ENCODE data around the gene ZNF653.

The ZNF653 gene, protein sequence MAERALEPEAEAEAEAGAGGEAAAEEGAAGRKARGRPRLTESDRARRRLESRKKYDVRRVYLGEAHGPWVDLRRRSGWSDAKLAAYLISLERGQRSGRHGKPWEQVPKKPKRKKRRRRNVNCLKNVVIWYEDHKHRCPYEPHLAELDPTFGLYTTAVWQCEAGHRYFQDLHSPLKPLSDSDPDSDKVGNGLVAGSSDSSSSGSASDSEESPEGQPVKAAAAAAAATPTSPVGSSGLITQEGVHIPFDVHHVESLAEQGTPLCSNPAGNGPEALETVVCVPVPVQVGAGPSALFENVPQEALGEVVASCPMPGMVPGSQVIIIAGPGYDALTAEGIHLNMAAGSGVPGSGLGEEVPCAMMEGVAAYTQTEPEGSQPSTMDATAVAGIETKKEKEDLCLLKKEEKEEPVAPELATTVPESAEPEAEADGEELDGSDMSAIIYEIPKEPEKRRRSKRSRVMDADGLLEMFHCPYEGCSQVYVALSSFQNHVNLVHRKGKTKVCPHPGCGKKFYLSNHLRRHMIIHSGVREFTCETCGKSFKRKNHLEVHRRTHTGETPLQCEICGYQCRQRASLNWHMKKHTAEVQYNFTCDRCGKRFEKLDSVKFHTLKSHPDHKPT

DNA sequence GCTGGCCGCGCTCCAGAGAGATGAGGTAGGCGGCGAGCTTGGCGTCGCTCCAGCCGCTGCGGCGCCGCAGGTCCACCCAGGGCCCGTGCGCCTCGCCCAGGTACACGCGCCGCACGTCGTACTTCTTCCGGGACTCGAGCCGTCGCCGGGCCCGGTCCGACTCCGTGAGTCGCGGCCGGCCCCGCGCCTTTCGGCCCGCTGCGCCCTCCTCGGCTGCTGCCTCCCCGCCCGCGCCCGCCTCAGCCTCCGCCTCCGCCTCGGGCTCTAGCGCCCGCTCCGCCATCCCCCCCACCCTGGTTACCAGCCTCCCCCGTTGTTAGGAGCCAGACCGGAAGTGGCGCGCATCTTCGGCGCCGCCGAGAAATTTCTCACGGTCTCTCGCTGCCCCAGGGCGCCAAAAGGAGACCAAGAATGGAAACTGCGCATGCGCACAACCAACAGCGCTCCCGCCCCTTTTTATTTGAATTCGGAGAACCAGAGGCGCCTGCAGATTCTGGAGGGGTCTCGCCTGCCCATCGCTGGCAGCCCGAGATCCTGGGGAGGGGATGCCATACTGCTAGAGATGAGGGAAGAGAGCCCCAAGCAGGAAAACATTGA, at the start of gene ZNF653:
TSS of gene ZNF653 (minus strand) at position 336 of the 597 bp plus-strand sequence. CDS start at position 283, 53 bp downstream.
- peak; percentile 90 for DNase-seq

DNA sequence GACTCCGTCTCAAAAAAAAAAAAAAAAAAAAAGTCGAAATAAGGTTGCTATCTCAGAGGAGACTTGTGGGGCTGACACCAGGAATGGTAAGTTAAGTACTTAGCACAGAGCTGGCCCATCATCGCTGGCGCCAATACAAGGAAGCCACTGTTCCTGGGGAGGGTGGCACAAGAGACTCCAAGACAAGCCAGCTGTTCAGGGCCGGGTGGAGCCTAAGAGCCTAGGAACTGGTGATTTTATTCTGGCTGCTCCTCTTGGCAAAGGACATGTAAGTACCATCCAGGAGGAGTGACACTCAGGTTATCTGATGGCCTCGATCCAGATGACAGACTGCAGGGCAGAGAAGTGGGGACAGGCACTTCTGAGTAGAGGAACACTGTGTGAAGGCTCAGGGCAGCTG, 49.6 kb upstream of the ZNF653 start:
- no peak for DNase-seq

DNA sequence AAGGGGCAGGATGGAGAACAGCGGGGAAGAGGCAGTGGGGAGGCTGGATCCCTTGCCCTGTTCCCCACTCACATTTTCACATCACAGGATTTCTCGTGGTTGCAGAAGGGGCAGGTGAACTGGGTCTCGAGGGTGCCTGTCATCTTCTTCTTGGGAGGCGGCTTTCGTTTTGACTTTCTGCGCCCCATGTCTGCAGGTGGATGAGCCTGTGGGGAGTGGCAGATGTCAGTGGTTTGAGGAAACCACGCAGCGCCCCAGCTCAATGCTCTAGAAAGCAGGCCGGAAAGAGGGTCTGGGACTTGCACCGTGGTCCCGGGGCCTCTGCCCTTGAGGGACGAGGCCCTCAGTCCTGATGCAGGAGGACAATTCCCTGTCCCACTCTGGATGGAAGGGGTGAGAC, 48.5 kb upstream of the ZNF653 start:
- no peak for DNase-seq

DNA sequence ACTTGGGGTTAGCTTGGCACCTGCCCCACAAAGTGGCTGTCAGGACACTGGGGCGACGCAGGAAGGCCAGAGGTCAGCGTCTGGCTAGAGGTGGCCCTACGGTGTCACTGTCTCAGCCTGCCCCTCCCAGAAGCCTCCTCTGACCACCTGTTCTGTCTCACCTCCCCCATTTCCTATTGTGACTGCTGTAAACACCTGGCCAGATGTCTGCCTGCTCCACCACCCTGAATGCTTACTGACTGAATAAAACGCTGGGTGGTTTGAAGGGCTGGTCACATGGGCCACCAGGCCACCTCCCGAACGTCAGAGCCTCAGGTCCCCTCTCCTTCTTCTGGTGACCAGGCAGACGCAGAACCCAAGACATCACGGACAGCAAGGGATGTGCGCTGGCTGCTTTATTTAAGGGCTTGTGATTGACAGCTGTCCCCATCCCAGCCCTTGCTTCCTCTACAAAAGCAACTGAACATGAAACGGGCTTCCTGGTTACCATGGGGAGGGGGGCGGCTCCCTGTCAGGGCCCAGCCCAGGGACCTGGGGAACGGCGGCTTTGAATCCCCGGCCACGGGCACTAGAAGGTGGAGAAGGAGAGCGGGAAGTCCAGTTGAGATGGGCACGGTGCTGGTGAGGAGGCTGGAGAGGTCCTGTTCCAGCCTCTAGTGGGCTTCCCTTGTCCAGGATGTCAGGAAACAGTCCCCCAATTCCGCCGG, 47.2 kb upstream of the ZNF653 start:
- no peak for DNase-seq

DNA sequence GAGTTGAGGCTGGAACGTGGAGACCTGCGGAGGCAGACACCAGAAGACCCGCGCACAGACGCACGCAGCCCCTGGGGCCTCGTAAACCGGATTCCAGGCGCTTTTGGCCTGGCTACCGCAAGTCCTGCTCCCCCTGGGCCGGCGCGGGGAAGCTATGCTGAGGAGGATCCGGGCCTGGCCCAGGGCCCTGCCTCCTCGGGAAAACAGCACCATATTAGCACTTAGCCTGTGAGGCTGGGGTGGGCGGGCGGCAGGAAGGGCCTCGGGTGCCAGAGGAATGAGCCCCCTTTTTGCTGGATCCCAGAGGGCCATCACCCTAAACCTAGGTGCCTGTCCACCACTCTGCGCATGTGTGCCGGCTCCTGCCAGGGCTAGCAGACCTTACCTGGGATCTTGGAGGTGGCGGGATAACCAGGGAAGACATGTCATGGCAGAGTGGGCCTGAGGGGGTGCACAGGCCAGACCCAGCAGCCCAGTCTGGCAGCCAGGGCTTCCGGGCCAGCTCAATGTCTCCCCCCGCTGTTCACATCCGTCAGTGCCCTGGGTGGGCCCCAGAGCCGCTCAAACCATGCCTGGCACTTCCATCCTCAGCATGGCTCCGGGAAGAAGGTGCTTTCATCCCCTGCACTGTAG, 46.1 kb upstream of the ZNF653 start:
- no peak for DNase-seq

DNA sequence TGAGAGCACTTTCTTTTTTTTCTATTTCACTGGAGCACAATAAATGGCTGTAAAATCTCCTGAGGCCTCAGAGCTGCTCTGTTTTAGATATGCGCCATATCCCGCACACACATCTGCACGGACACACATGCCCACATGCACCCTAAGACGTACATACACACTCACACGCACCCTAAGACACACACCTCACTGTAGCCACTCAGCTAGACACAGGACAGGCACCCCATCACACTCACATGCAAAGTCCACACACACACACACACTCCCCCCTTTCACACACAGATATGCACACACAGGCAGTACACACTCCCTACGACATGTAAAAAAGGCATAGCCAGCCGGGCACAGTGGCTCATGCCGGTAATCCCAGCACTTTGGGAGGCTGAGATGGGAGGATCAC, 44.6 kb upstream of the ZNF653 start:
- no peak for DNase-seq

DNA sequence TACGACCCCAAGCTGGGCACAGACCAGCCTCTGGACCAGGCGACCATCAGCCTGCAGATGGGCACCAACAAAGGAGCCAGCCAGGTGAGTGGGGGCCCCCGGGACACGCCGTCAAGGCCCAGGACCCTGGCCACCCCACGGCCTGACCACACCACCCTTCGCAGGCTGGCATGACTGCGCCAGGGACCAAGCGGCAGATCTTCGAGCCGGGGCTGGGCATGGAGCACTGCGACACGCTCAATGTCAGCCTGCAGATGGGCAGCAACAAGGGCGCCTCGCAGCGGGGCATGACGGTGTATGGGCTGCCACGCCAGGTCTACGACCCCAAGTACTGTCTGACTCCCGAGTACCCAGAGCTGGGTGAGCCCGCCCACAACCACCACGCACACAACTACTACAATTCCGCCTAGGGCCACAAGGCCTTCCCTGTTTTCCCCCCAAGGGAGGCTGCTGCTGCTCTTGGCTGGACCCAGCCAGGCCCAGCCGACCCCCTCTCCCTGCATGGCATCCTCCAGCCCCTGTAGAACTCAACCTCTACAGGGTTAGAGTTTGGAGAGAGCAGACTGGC, 43.8 kb upstream of the ZNF653 start:
- DNase-seq: no peak

DNA sequence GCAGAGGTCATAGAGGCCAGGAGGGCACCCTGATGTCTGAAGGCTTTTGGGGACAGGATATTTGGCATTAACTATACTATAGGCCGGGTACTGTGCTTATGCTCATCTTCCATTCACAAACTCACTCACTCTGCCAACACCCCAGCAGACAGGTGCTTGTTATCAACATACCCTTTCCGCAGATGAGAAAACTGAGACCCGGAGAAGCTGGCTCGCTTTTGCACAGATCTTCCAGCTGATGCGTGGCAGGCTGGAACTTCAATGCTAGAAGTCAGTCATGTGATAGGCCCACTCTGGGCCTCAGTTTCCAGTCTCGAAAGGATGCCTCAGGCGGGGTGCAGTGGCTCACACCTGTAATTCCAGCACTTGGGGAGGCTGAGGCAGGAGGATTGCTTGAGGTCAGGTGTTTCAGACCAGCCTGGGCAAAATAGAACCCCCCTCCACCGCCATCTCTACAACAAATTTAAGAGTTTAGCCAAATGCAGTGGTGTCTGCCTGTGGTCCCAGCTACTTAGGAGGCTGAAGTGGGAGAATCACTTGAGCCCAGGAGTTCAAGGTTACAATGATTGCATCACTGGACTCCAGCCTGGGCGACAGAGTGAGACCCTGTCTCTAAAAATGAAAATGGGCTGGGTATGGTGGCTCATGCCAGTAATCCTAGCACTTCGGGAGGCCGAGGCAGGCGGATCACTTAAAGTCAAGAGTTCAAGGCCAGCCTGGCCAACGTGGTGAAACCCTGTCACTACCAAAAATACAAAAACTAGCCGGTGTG, 42.5 kb upstream of the ZNF653 start:
- no peak for DNase-seq

DNA sequence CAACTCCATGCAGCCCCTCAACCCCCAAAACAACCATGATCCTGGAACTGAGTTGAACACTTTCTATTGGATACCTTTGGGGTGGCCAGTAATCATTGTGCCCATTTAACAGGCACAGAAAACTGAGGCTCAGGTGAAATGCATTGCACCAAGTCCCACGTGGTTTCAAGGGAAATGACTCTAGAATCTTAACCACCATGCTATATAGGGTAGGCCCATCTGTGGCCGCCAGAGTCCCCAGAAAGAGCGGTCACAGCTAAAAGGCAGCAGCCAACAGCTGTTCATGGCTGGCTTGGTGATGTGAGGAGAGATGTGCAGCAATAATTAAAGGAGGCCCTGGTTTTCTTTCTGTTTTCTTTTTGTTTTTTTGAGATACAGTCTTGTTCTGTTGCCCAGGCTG, 35.6 kb upstream of the ZNF653 start:
- no peak for DNase-seq

DNA sequence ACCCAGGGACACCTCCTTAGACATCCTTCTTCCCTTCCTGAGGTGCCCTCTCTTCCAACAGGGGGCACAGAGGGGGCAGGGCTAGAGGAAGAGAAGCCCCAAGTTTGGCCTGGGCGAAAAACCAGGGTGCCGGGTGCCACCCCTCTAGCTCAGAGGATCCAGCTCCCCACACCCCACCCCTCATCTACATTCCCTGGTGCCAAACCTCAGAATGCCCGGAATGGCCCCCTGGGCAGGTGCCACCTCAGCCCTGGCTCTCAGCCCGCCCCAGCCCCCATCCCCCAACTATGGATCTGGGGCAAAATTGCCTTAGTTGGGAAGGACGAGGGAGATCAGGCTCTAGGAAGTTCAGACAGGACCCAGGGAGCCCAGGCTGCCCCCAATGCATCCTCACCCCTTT, 35.0 kb upstream of the ZNF653 start:
- DNase-seq: no peak

DNA sequence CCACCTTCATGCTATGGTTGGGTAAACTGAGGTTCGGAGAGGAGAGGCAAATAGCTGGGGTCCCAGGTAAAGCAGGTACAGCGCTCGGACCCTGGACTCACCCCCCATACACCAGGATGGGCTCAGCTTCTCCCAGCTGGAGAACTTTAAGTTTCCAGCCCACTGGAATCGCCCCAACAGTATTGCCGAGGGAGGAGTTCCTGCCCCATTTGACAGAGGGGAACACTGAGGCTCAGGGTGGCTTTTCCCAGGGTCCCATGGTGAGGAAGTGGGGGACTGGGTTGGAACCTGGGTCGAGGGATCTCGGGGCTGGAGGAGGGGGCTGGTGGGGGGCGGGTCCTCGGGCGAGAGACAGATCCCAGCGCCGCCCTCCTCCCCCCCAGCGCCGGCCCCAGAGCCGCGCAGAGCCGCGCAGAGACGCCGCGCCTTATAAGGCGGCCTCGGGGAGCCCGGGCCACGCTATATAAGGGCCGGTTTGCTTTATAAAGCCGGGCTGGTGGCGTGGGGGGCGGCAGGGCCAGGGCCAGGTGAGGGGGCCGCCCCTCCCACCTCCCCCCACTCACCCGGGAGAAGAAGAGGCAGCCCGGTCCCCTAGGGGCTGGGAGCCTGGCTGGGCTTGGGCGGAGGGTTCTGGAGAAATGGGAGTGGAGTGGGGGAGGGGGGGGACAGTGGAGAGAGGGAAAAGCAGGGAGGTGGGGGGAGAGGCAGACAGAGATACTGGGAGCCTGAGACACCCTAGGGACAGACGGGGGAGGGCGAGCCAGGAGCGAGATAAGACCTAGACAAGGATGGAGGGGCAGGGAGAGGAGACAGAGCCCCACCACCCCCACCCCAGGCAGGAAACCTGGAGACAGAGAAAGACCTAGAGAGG, 34.1 kb upstream of the ZNF653 start:
- no peak for DNase-seq

DNA sequence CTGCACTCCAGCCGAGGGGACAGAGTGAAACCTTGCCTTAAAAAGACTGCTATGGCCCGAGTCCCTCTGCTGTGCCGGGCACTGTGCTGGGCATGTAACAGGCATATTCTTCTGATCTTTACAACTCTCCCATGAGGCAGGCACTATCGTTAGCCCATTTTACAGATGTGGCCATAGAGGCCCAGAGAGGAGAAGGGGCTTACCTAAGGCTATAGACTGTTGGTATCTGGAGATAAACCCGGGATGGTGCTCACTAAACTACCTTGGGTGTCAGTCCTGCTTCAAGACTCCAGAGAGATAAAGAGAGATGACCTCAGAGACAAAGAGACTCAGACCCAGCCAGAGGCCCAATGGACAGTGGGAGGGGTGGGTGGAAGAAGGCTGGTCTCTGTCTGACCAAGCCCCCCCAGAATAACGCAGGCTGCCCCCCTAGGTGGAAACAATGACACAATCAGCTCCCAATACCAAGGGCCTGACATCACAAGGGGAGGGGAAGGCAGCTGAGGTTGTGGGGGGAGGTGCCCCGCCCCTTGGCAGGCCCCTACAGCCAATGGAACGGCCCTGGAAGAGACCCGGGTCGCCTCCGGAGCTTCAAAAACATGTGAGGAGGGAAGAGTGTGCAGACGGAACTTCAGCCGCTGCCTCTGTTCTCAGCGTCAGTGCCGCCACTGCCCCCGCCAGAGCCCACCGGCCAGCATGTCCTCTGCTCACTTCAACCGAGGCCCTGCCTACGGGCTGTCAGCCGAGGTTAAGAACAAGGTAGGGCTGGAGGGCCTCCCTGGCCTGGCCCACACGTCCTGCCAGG, 32.8 kb upstream of the ZNF653 start, which contains the start of gene CNN1:
TSS of gene CNN1 (plus strand) at position 620 of the 805 bp plus-strand sequence. CDS start at position 697, 77 bp downstream.
- no peak for DNase-seq

DNA sequence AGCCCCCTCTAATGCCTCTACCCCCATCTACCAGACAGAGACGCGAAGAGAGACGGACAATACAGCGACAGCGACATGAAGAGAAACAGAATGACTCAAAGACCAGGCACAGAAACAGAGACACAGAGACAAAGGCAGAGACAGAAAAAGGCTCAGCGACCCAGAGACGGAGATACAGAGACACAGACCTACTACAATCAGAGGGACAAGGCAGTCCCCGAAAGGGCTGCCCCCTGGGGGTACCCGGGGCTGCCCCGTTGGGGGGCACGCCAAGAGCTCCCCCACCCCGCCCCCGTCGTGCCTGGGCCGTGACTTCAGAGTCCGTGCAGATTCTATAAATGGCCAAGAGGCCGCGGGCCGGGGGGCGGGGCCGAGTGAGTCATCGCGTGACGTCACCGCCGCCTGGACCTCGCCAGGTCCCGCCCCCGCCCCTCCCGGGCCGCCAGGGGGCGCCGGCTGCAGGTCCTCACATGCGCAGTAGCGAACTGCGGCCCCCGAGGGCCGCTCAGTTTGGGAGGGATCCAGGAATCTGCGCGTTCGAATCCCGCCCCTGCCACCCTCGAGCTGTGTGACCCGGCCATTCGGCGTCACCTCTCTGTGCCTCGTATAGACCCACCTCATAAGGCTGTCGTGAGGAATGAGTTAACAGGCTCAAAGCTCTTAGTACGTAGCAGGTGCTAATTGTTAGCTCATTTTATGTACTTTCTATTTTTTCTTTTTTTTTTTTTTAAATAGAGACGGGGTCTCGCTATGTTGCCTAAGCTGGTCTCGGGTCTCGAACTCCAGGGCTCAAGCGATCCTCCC, 30.4 kb upstream of the ZNF653 start:
- peak; percentile 71 for DNase-seq

DNA sequence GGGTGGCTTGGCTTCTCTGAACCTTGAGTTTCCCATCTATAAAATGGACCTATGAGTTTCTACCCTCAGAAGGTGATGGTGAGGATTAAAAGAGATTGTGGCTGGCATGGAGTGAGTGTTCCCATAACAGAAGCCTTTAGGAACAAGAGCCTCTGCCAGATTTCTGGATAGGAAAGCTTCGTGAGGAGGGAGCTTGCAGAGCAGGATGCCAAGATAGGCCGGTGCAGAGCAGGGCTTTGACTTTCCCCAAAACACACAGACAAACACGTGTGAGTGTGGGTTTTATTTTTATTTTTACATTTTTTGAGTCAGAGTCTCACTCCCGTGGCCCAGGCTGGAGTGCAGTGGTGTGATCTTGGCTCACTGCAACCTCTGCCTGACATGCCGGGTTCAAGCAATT, 29.3 kb upstream of the ZNF653 start:
- DNase-seq: no peak

DNA sequence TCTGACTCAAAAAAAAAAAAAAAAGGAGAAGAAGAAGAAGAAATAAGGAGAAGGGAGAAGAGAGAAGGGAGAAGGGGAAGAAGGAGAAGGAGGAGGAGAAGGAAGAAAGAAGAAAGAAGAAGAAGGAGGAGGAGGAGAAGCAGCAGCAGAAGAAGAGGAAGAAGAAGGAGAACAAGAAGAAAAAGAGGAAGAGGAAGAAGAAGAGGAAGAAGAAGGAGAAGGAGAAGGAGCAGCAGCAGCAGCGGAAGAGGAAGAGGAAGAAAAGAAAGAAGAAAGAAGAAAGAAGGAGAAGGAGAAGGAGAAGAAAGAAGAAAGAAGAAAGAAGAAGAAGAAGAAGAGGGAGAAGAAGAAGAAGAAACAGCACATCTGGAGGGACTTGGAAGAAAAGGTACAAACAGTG, 28.9 kb upstream of the ZNF653 start:
- DNase-seq: no peak

DNA sequence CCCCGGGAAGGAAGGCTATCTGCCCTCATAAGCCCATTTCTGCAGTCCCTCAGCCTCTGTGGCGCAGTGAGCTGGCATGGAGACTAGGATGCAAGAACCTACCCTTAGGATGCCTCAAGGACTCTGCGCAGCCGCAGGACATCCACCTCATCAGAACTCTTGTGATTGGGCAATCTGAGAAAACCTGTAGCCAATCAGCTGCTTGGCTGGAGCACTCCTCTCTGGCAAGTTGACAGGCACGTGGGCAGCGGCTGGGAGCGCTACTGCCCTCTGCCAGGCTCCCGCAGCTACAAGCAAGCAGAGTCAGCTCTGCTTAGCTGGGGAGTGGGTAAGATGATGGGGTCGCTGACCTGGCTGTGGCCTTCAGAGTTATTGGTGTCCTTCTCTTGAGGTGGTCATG, 24.8 kb upstream of the ZNF653 start:
- peak; percentile 82 for DNase-seq

DNA sequence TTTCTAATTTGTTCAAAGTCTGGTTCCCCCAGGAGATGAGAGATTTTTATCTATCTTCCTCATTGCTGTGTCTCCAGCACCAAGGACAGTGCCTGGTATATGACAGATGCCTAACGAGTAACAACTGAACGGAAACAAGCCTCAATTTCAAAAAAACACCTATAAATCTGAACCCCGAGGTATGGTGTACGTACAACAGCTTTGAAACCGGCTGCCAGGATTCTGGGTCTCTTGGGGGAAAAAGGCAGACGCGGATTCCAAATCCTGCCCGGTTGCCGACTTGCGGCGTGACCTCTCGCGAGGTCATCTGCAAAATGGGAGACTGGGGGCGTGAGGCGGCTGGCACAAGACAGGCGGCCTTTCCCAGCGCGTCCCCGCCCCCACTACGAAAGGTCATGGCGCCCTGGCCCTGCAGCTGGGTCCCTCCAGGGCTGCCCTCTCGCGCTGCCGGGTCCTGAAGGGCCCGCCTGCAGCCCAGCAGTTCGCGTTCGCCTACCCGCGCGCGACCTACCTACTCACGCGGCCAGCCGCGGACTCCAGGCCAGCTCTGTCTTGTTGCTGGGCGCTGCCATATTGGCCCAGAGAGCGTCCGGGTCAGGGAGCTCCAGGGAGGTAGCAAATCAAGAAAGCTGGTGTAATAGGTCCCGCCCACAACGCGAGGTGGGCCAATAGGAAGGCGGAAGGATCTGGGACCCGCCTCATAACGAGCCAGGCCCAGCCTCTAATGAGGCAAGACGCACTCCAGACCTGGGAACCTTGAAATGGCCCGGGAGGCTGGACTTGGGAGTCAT, 23.1 kb upstream of the ZNF653 start, which contains the start of gene ECSIT:
TSS of gene ECSIT (minus strand) at position 584 of the 791 bp plus-strand sequence. CDS start 9,964 bp downstream, outside the sequence.
- DNase-seq: peak; percentile 97

DNA sequence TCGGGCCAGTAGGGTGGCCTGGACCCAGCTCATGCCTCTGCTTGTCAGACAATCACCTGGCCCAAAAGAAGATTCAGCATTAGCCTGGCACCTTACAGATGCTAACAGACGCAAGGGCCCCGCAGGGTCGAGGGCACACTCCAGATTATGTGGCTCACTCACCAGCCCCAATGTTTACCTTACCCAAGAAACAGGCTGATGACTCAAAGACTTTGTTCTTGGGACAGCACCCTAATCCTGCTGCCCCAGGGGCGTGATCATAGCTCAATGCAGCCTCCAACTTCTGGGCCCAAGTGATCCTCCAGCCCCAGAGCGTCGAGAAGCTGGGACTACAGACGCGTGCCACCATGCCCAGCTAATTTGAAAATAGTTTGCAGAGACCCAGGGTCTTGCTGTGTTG, 13.5 kb upstream of the ZNF653 start:
- DNase-seq: no peak
